ENCODE data around the gene CDK5RAP3.

- TF ChIP-seq POLR2AphosphoS5 (IDR thresholded peaks at IDR 0.05; ENCODE audit: low read depth, low read length) (no peak), POLR2A (IDR thresholded peaks at IDR 0.05; ENCODE audit: low read depth, low read length) (no peak)
Measured at GRCh38 chr17:48002916-48003416, 32.1 kb downstream of the CDK5RAP3 start.

Measured in GM12891 (cell line).